ENCODE results near the gene MEN1.

DNA sequence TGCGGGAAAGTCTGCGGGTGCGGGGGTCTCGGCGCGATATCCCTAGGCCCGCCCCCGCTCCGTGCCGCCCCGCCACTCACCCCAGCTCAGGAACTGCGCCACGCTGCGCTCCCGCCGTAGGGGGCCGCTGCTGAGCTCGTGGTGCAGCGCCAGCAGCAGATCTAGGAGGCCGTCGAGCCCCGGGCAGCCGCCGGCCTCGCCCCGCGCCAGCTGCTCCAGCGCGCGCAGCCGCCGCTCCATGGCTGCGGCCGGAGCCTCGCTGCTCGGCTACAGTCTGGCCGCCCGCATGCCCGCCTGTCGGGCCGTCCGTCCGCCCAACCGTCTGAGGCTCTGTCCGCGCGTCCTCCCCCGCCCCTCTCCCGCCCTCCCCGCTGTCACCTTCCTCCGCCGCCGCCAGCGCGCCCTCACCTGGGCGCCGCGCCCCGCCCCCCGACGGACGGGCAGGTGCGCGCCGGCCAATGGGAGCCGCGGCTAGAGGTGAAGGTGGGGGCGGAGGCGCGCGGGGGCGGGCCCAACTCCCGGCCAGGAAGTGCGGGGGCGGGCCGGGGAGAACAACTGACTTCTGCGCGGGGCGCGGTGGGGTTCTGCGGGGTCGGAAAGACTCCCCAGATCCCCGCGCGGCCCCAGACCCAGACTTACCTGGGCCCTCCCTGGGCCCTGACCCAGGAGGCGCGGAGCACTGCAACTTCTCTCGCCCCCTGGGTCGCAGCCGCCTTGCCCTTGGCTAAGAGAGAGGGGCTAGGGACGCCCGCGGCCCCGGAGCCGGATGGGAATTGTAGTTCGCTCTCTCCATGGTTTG, 34.2 kb upstream of the MEN1 start, which contains the start of gene CDC42BPG:
- TF ChIP-seq ZSCAN20 (CRISPR knock-in tag; IDR thresholded peaks at IDR 0.05; ENCODE audit: borderline replicate concordance), result no peak
- TF ChIP-seq SRF (IDR thresholded peaks at IDR 0.05; ENCODE audit: low read depth, low read length), result no peak
- no peak for TF ChIP-seq PPARG (CRISPR knock-in tag; conservative IDR thresholded peaks at IDR 0.05)
- no peak for TF ChIP-seq ZNF20 (CRISPR knock-in tag; IDR thresholded peaks at IDR 0.05)
- no peak for TF ChIP-seq ZBTB7A (CRISPR knock-in tag; IDR thresholded peaks at IDR 0.05)
- TF ChIP-seq YY1 (IDR thresholded peaks at IDR 0.05; ENCODE audit: insufficient read depth, insufficient replicate concordance, low read depth, low read length), result peak; percentile 44
- TF ChIP-seq ELF4 (CRISPR knock-in tag; IDR thresholded peaks at IDR 0.05; ENCODE audit: borderline replicate concordance), result no peak
- TF ChIP-seq, protein P1, sequence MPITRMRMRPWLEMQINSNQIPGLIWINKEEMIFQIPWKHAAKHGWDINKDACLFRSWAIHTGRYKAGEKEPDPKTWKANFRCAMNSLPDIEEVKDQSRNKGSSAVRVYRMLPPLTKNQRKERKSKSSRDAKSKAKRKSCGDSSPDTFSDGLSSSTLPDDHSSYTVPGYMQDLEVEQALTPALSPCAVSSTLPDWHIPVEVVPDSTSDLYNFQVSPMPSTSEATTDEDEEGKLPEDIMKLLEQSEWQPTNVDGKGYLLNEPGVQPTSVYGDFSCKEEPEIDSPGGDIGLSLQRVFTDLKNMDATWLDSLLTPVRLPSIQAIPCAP (CRISPR knock-in tag; IDR thresholded peaks at IDR 0.05; ENCODE audit: low read depth), result no peak
- TF ChIP-seq REL (CRISPR knock-in tag; conservative IDR thresholded peaks at IDR 0.05), result no peak
- TF ChIP-seq JUN (CRISPR knock-in tag; IDR thresholded peaks at IDR 0.05), result no peak

Measured in HepG2 (cell line).